IMR-90 (cell line): ENCODE measurements around the gene C1QTNF5. TPM values are rescaled to one million over a fixed set of nuclear protein-coding genes. Genes with fewer than 3 reads are reported as not detected.

Source experiments
- ATAC-seq: fragments of 200-7000 bp; cut with Tn5 transposase; 2 replicates; pipeline ENCODE4 v1.9.1; 2020; ENCODE audit warnings: low read depth, mild to moderate bottlenecking, moderate library complexity
- BruUV-seq: library from RNA; stranded (reverse); fragments of 400-500 nt; replicated peaks from 2 replicates; lab custom pipeline; 2021; lab: Mats Ljungman, UMichigan
- CTCF ChIA-PET: fragments of 300-600 bp; formaldehyde crosslinking; extraction: SDS; loops from one replicate; lab custom pipeline; 2021; ENCODE audit warnings: antibody characterized with exemption; lab: Yijun Ruan, JAX
- POLR2A ChIA-PET: fragments of 300-600 bp; sonication (Branson Sonifier 250); formaldehyde crosslinking; loops from one replicate; lab custom pipeline; 2022; ENCODE audit warnings: antibody characterized with exemption; ENCODE audit not compliant: unreplicated experiment; lab: Charles Lee
- DNase-seq: peaks from one replicate; pipeline ENCODE4 v3.0.0; 2013
- H2AFZ ChIP-seq: replicated peaks from 2 replicates; pipeline ENCODE3; 2013; ENCODE audit warnings: low read length, mild to moderate bottlenecking; ENCODE audit not compliant: poor library complexity
- H2AK5ac ChIP-seq: 2 replicates; pipeline ENCODE4 v1.6.1; 2013; ENCODE audit warnings: low read depth, low read length, inconsistent platforms
- H2AK9ac ChIP-seq: replicated peaks from 2 replicates; pipeline ENCODE3; 2013; ENCODE audit warnings: mild to moderate bottlenecking, low read depth, low read length, moderate library complexity; ENCODE audit not compliant: poor library complexity
- H2BK120ac ChIP-seq: 2 replicates; pipeline ENCODE4 v1.6.1; 2013; ENCODE audit warnings: low read depth, low read length, inconsistent platforms
- H2BK15ac ChIP-seq: 3 replicates; pipeline ENCODE4 v1.6.1; 2013; ENCODE audit warnings: low read depth, low read length, inconsistent platforms
- H2BK20ac ChIP-seq: 2 replicates; pipeline ENCODE4 v1.6.1; 2013; ENCODE audit warnings: low read depth, mild to moderate bottlenecking, inconsistent platforms, low read length, moderate library complexity
- H2BK5ac ChIP-seq: 2 replicates; pipeline ENCODE4 v1.6.1; 2013; ENCODE audit warnings: mild to moderate bottlenecking, low read depth, low read length, inconsistent platforms; ENCODE audit not compliant: poor library complexity, severe bottlenecking
- H3K14ac ChIP-seq: replicated peaks from 2 replicates; pipeline ENCODE4 v1.6.1; 2013; ENCODE audit warnings: low read depth, low read length, inconsistent platforms
- H3K18ac ChIP-seq: 2 replicates; pipeline ENCODE4 v1.6.1; 2013; ENCODE audit warnings: low read depth, low read length, control low read depth
- H3K23ac ChIP-seq: 2 replicates; pipeline ENCODE4 v1.6.1; 2013; ENCODE audit warnings: low read depth, low read length, inconsistent platforms
- H3K27ac ChIP-seq: 2 replicates; pipeline ENCODE4 v1.5.1; 2013; ENCODE audit warnings: mild to moderate bottlenecking, control low read depth, low read length; ENCODE audit not compliant: insufficient read depth
- H3K27me3 ChIP-seq: 2 replicates; pipeline ENCODE4 v1.6.1; 2013; ENCODE audit warnings: low read length; ENCODE audit not compliant: control insufficient read depth, insufficient read depth
- H3K36me3 ChIP-seq: 2 replicates; pipeline ENCODE4 v1.6.1; 2013; ENCODE audit warnings: low read length, mixed read lengths; ENCODE audit not compliant: control insufficient read depth, insufficient read depth
- H3K4ac ChIP-seq: 2 replicates; pipeline ENCODE4 v1.6.1; 2013; ENCODE audit warnings: low read depth, low read length, inconsistent platforms
- H3K4me1 ChIP-seq: 2 replicates; pipeline ENCODE4 v1.6.1; 2013; ENCODE audit warnings: low read length, mixed read lengths; ENCODE audit not compliant: control insufficient read depth, insufficient read depth
- H3K4me2 ChIP-seq: 2 replicates; pipeline ENCODE4 v1.6.1; 2013; ENCODE audit warnings: low read depth, mild to moderate bottlenecking, control low read depth, low read length, moderate library complexity
- H3K4me3 ChIP-seq: 2 replicates; pipeline ENCODE4 v1.5.1; 2013; ENCODE audit warnings: low read depth, mild to moderate bottlenecking, control low read depth, low read length, moderate library complexity; ENCODE audit not compliant: insufficient read depth
- H3K56ac ChIP-seq: 2 replicates; pipeline ENCODE4 v1.6.1; 2013; ENCODE audit warnings: low read length, inconsistent platforms; ENCODE audit not compliant: insufficient read depth; ENCODE audit errors: extremely low read depth
- H3K79me1 ChIP-seq, 2 experiments: 2 replicates each; pipeline ENCODE4 v1.6.1; 2013; ENCODE audit warnings: low read length in 2 of 2, inconsistent platforms in 1 of 2, low read depth in 1 of 2
- H3K9ac ChIP-seq: 2 replicates; pipeline ENCODE4 v1.6.1; 2013; ENCODE audit warnings: low read depth, low read length, control low read depth
- H3K9me1 ChIP-seq: 2 replicates; pipeline ENCODE4 v1.6.1; 2013; ENCODE audit warnings: low read length, inconsistent platforms; ENCODE audit not compliant: insufficient read depth
- H3K9me3 ChIP-seq: 2 replicates; pipeline ENCODE4 v1.6.1; 2013; ENCODE audit warnings: low read length; ENCODE audit not compliant: control insufficient read depth, insufficient read depth
- H4K20me1 ChIP-seq: 2 replicates; pipeline ENCODE4 v1.6.1; 2013; ENCODE audit warnings: low read length, inconsistent platforms; ENCODE audit not compliant: insufficient read depth
- H4K5ac ChIP-seq: 2 replicates; pipeline ENCODE4 v1.6.1; 2013; ENCODE audit warnings: mild to moderate bottlenecking, low read depth, low read length, control low read depth
- H4K8ac ChIP-seq, 2 experiments: 2 replicates each; pipeline ENCODE4 v1.6.1; 2013; ENCODE audit warnings: low read depth in 2 of 2, low read length in 2 of 2, control low read depth in 1 of 2, inconsistent platforms in 1 of 2
- H4K91ac ChIP-seq: 2 replicates; pipeline ENCODE4 v1.6.1; 2013; ENCODE audit warnings: low read depth, low read length, inconsistent platforms; ENCODE audit not compliant: insufficient read depth
- BHLHE40 ChIP-seq: fragments of 150-350 bp; IDR thresholded peaks from 2 replicates; pipeline ENCODE4 v1.6.1; 2016; ENCODE audit warnings: mild to moderate bottlenecking, low read depth, low read length
- CEBPB ChIP-seq: IDR thresholded peaks from 2 replicates; pipeline ENCODE4 v1.6.1; 2012; ENCODE audit warnings: low read depth, low read length, improper control_type of control experiment
- CHD1 ChIP-seq: IDR thresholded peaks from 2 replicates; pipeline ENCODE4 v1.6.1; 2012; ENCODE audit warnings: low read depth, low read length, improper control_type of control experiment
- FOS ChIP-seq: fragments of 150-350 bp; IDR thresholded peaks from 2 replicates; pipeline ENCODE4 v1.6.1; 2016; ENCODE audit warnings: low read depth, low read length
- MAFK ChIP-seq: IDR thresholded peaks from 2 replicates; pipeline ENCODE4 v1.6.1; 2012; ENCODE audit warnings: low read depth, low read length, improper control_type of control experiment
- MAZ ChIP-seq: IDR thresholded peaks from 2 replicates; pipeline ENCODE4 v1.6.1; 2012; ENCODE audit warnings: low read depth, mild to moderate bottlenecking, low read length, improper control_type of control experiment, moderate library complexity, borderline replicate concordance
- MXI1 ChIP-seq: IDR thresholded peaks from 2 replicates; pipeline ENCODE4 v1.6.1; 2012; ENCODE audit warnings: low read depth, mild to moderate bottlenecking, low read length, moderate library complexity, borderline replicate concordance
- NFE2L2 ChIP-seq: fragments of 150-350 bp; IDR thresholded peaks from 2 replicates; pipeline ENCODE4 v1.6.1; 2016; ENCODE audit warnings: low read depth, mild to moderate bottlenecking, low read length
- POLR2A ChIP-seq: IDR thresholded peaks from 2 replicates; pipeline ENCODE4 v1.6.1; 2012; ENCODE audit warnings: mild to moderate bottlenecking, low read depth, low read length
- RAD21 ChIP-seq: IDR thresholded peaks from 2 replicates; pipeline ENCODE4 v1.6.1; 2012; ENCODE audit warnings: low read length, improper control_type of control experiment
- RCOR1 ChIP-seq: IDR thresholded peaks from 2 replicates; pipeline ENCODE4 v1.6.1; 2012; ENCODE audit warnings: mild to moderate bottlenecking, low read length, improper control_type of control experiment; ENCODE audit not compliant: insufficient replicate concordance
- RFX5 ChIP-seq: IDR thresholded peaks from 2 replicates; pipeline ENCODE4 v1.8.0; 2012; ENCODE audit warnings: low read depth, mild to moderate bottlenecking, low read length, moderate library complexity
- SMC3 ChIP-seq: fragments of 150-350 bp; IDR thresholded peaks from 2 replicates; pipeline ENCODE4 v1.6.1; 2016; ENCODE audit warnings: low read depth, mild to moderate bottlenecking, antibody characterized with exemption, low read length, moderate library complexity
- USF2 ChIP-seq: fragments of 150-350 bp; IDR thresholded peaks from 2 replicates; pipeline ENCODE4 v1.6.1; 2017; ENCODE audit warnings: mild to moderate bottlenecking, antibody characterized with exemption, low read length, low read depth
- WGBS, 2 experiments: methylation state at CpG; one replicate each; pipeline versions ENCODE4 v1.1.5 to v1.1.7; 2013; ENCODE audit warnings: missing lambda C conversion rate in 2 of 2; ENCODE audit not compliant: insufficient read length in 1 of 2; ENCODE audit errors: extremely low coverage in 2 of 2; 5-methylcytosine and 5-hydroxymethylcytosine counted together
- dilution Hi-C: fragments of 300-500 bp; cut with HindIII; formaldehyde crosslinking; loops from one replicate; pipeline ENCODE4 v1.14.3; 2018; ENCODE audit warnings: low sequenced_read_pairs; ENCODE audit not compliant: unreplicated experiment
- in situ Hi-C: fragments of 300-500 bp; cut with MboI; formaldehyde crosslinking; loops from 3 replicates; pipeline ENCODE4 v1.14.3; 2019; ENCODE audit warnings: low sequenced_read_pairs, inconsistent platforms, mixed read lengths
- intact Hi-C: fragments of 100-400 bp; cut with micrococcal nuclease; formaldehyde crosslinking; loops from 2 replicates; pipeline ENCODE4 v1.10.0; 2022
- polyA plus RNA-seq, 3 experiments: library from polyadenylated mRNA; depleted of rRNA; stranded (reverse); fragments of >200 nt; gene quantifications; 2 replicates each; pipeline ENCODE4 v1.2.3, GENCODE V29; 2012; ENCODE audit warnings: low replicate concordance in 1 of 3
- total RNA-seq: library from RNA; depleted of rRNA; stranded (reverse); fragments of >200 nt; gene quantifications from 2 replicates; pipeline ENCODE4 v1.2.3, GENCODE V29; 2012
- TF ChIP-seq, protein P1 (sequence below): fragments of 150-350 bp; IDR thresholded peaks from 2 replicates; pipeline ENCODE4 v1.6.1; 2016; ENCODE audit warnings: low read depth, mild to moderate bottlenecking, low read length, moderate library complexity, borderline replicate concordance
- TF ChIP-seq, protein P2 (sequence below): conservative IDR thresholded peaks from 2 replicates; pipeline ENCODE4 v1.5.1; 2012; ENCODE audit warnings: mild to moderate bottlenecking, low read depth, low read length, improper control_type of control experiment

The C1QTNF5 gene
- total and polyA plus RNA-seq, 2 of the 4 experiments (the other 2 are of a cell fraction), result 2.0 to 5.4 TPM

GRCh38 chr11:119324189-119324588, 16.5 kb downstream of the C1QTNF5 start:
- Histone ChIP-seq H3K27me3 (no peaks in the 10 kb centered on the region), H3K14ac (no peak overlapping the region), H2BK20ac (no peak overlapping the region), H2AK9ac (no peak overlapping the region), H3K9me3 (no peaks in the 10 kb centered on the region), H2BK120ac (no peak overlapping the region), H3K27ac (no peak overlapping the region), H2BK5ac (no peak overlapping the region), H4K91ac (no peak overlapping the region), H3K4me1 (peaks cover 18% of the 10 kb centered on the region), H3K18ac (no peak overlapping the region), H3K36me3 (no peaks in the 10 kb centered on the region), H2BK15ac (no peak overlapping the region), H3K79me1 (peaks cover 0 to 18% of the 10 kb centered on the region in 2 experiments; a peak in 3 of 4 replicates), H3K23ac (no peak overlapping the region), H3K4me3 (no peak overlapping the region), H3K4me2 (no peak overlapping the region), H2AFZ (no peak overlapping the region), H4K5ac (no peak overlapping the region), H3K9ac (no peak overlapping the region), H3K4ac (no peak overlapping the region), H2AK5ac (no peak overlapping the region), H4K20me1 (no peaks in the 10 kb centered on the region), H4K8ac (no peak overlapping the region), H3K56ac (no peak overlapping the region), H3K9me1 (peaks cover 9% of the 10 kb centered on the region)
- BruUV-seq, result no TSS peak
- no peak for DNase-seq
- dilution Hi-C loops, result no loop called here
- ChIA-PET CTCF (interaction anchor here (0.7 to 2.1 kb wide), 6 partner anchors 9 to 179 kb away, joined by 3 to 16 read pairs (median 4); no protein-coding TSS in a partner anchor), POLR2A (interaction anchor here (1.0 kb wide), 1 partner anchor 14 kb away, joined by 3 read pairs; no protein-coding TSS in a partner anchor)
- intact Hi-C loops, result loop anchor here (5.0 kb wide), 1 partner anchor 177 kb away; the partner anchor contains the start of gene ABCG4
- in situ Hi-C loops, result no loop called here
- no peak for ATAC-seq
- WGBS, 2 experiments, result no CpG with 5 or more reads among the region's 4 CpGs
- TF ChIP-seq, protein P1, sequence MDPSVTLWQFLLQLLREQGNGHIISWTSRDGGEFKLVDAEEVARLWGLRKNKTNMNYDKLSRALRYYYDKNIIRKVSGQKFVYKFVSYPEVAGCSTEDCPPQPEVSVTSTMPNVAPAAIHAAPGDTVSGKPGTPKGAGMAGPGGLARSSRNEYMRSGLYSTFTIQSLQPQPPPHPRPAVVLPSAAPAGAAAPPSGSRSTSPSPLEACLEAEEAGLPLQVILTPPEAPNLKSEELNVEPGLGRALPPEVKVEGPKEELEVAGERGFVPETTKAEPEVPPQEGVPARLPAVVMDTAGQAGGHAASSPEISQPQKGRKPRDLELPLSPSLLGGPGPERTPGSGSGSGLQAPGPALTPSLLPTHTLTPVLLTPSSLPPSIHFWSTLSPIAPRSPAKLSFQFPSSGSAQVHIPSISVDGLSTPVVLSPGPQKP, result no peak
- TF ChIP-seq SMC3 (no peak), RFX5 (no peak), BHLHE40 (no peak), USF2 (no peak), FOS (no peak), RAD21 (no peak), MAZ (no peak), CEBPB (no peak), POLR2A (no peak), NFE2L2 (no peak), CHD1 (no peak), MXI1 (no peak), MAFK (no peak), RCOR1 (no peak)
- TF ChIP-seq, protein P2, sequence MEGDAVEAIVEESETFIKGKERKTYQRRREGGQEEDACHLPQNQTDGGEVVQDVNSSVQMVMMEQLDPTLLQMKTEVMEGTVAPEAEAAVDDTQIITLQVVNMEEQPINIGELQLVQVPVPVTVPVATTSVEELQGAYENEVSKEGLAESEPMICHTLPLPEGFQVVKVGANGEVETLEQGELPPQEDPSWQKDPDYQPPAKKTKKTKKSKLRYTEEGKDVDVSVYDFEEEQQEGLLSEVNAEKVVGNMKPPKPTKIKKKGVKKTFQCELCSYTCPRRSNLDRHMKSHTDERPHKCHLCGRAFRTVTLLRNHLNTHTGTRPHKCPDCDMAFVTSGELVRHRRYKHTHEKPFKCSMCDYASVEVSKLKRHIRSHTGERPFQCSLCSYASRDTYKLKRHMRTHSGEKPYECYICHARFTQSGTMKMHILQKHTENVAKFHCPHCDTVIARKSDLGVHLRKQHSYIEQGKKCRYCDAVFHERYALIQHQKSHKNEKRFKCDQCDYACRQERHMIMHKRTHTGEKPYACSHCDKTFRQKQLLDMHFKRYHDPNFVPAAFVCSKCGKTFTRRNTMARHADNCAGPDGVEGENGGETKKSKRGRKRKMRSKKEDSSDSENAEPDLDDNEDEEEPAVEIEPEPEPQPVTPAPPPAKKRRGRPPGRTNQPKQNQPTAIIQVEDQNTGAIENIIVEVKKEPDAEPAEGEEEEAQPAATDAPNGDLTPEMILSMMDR, result no peak
